ENCODE data around the gene GCH1.

The GCH1 gene

GRCh38 chr14:54798465-54799124, 104.0 kb downstream of the GCH1 start:
- H3K27me3 ChIP-seq (ENCODE audit: insufficient read depth, poor library complexity, severe bottlenecking) = peaks cover 5% of the 10 kb centered on the region
- H3K4me3 ChIP-seq (replicated peaks; ENCODE audit: insufficient read depth, low read length) = no peak overlapping the region

GRCh38 chr14:54797986-54798385, 104.6 kb downstream of the GCH1 start:
- Histone ChIP-seq H3K27ac (replicated peaks) (no peak overlapping the region), H3K4me3 (replicated peaks; ENCODE audit: insufficient read depth, low read length) (no peak overlapping the region), H3K27me3 (ENCODE audit: insufficient read depth, poor library complexity, severe bottlenecking) (peaks cover 4% of the 10 kb centered on the region)
- DNase-seq (ENCODE audit: low read depth in 1 of 2, low spot score in 1 of 2) = no peak
- TF ChIP-seq CTCF (IDR thresholded peaks at IDR 0.05; ENCODE audit: insufficient read depth, low read length) (no peak), REST (IDR thresholded peaks at IDR 0.05; ENCODE audit: insufficient replicate concordance, low read depth) (no peak), GABPA (IDR thresholded peaks at IDR 0.05; ENCODE audit: low read depth) (no peak), SPI1 (IDR thresholded peaks at IDR 0.05; ENCODE audit: borderline replicate concordance, low read depth) (no peak), POLR2AphosphoS5 (IDR thresholded peaks at IDR 0.05; ENCODE audit: low read depth) (no peak)

More at GRCh38 chr14:54798465-54799124, 104.0 kb downstream of the GCH1 start:
- DNase-seq (ENCODE audit: low read depth in 1 of 2, low spot score in 1 of 2) = no peak
- no peak overlapping the region for H3K27ac ChIP-seq (replicated peaks)
- TF ChIP-seq POLR2AphosphoS5 (IDR thresholded peaks at IDR 0.05; ENCODE audit: low read depth) (no peak), CTCF (IDR thresholded peaks at IDR 0.05; ENCODE audit: insufficient read depth, low read length) (no peak), REST (IDR thresholded peaks at IDR 0.05; ENCODE audit: insufficient replicate concordance, low read depth) (no peak), SPI1 (IDR thresholded peaks at IDR 0.05; ENCODE audit: borderline replicate concordance, low read depth) (no peak), GABPA (IDR thresholded peaks at IDR 0.05; ENCODE audit: low read depth) (no peak)

GRCh38 chr14:54797556-54797955, 105.1 kb downstream of the GCH1 start:
- no peak for DNase-seq (ENCODE audit: low read depth in 1 of 2, low spot score in 1 of 2)

More at GRCh38 chr14:54797556-54797955, 105.1 kb downstream of the GCH1 start:
- TF ChIP-seq REST (IDR thresholded peaks at IDR 0.05; ENCODE audit: insufficient replicate concordance, low read depth) (no peak), SPI1 (IDR thresholded peaks at IDR 0.05; ENCODE audit: borderline replicate concordance, low read depth) (no peak), CTCF (IDR thresholded peaks at IDR 0.05; ENCODE audit: insufficient read depth, low read length) (no peak), GABPA (IDR thresholded peaks at IDR 0.05; ENCODE audit: low read depth) (no peak), POLR2AphosphoS5 (IDR thresholded peaks at IDR 0.05; ENCODE audit: low read depth) (no peak)
- Histone ChIP-seq H3K27ac (replicated peaks) (no peak overlapping the region), H3K27me3 (ENCODE audit: insufficient read depth, poor library complexity, severe bottlenecking) (peaks cover 4% of the 10 kb centered on the region), H3K4me3 (replicated peaks; ENCODE audit: insufficient read depth, low read length) (no peak overlapping the region)

Data from HL-60 (cell line).